Body of pancreas (tissue), 4 donors: ENCODE results near the gene ZNF592. TPM values are rescaled to one million over a fixed set of nuclear protein-coding genes. Genes with fewer than 3 reads are reported as not detected.

Experiments used
- ATAC-seq: fragments of 150-250 bp; one replicate; pipeline ENCODE4 v1.9.1; 2016
- DNase-seq, 4 donors: peaks; one replicate each; pipeline ENCODE4 v3.0.0-alpha.2; 2019
- H3K27ac ChIP-seq, 4 donors: fragments of 200-600 bp; sonication (generic); 1 replicate in 3 of 4; 2 replicates in 1 of 4; pipeline versions ENCODE4 v1.5.1 to v1.6.1; 2016 to 2019; ENCODE audit warnings: mild to moderate bottlenecking in 1 of 4, mixed read lengths in 1 of 4, moderate library complexity in 1 of 4
- H3K27me3 ChIP-seq, 2 donors: fragments of 200-600 bp; sonication (generic); one replicate each; pipeline ENCODE4 v1.6.0; 2016; ENCODE audit warnings: mild to moderate bottlenecking in 1 of 2
- H3K36me3 ChIP-seq, 2 donors: fragments of 200-600 bp; sonication (generic); replicated peaks in 1 of 2; 2 replicates each; pipeline ENCODE4 v1.5.1; 2016; ENCODE audit warnings: low read depth in 2 of 2; ENCODE audit not compliant: insufficient read depth in 1 of 2
- H3K4me1 ChIP-seq: fragments of 200-600 bp; sonication (generic); one replicate; pipeline ENCODE4 v1.6.0; 2016
- H3K4me3 ChIP-seq, 2 donors: fragments of 200-600 bp; sonication (generic); 1 replicate in 1 of 2; 2 replicates in 1 of 2; pipeline ENCODE4 v1.5.1; 2016 to 2019
- H3K9me3 ChIP-seq, 3 donors: fragments of 200-600 bp; sonication (generic); 1 replicate in 2 of 3; 2 replicates in 1 of 3; pipeline ENCODE4 v1.5.1; 2016
- CTCF ChIP-seq, 7 experiments: fragments of 450-650 bp in 4 of 7; fragments of 200-600 bp in 3 of 7; sonication (generic) in 3 of 7; IDR thresholded peaks; one replicate each; pipeline ENCODE4 v1.5.1; 2016 to 2019; ENCODE audit warnings: antibody characterized with exemption in 7 of 7
- POLR2A ChIP-seq, 3 donors: fragments of 450-650 bp; IDR thresholded peaks; one replicate each; pipeline ENCODE4 v1.6.1; 2016; ENCODE audit warnings: antibody characterized with exemption in 3 of 3, mild to moderate bottlenecking in 2 of 3
- WGBS, 2 donors: methylation state at CpG; one replicate each; pipeline ENCODE4 v1.1.5; 2017; 5-methylcytosine and 5-hydroxymethylcytosine counted together
- intact Hi-C: fragments of 100-400 bp; cut with DNase I; formaldehyde crosslinking; loops from one replicate; pipeline ENCODE4 v1.15.1; 2023
- total RNA-seq, 2 donors: library from RNA; depleted of rRNA; stranded (reverse); fragments of >200 nt; gene quantifications; one replicate each; pipeline ENCODE4 v1.1.0, GENCODE V29; 2016

Gene ZNF592
- total RNA-seq, 2 donors from 2014 or later = 14.3 to 20.8 TPM

- H3K4me1 ChIP-seq = no peaks in the 10 kb centered on the region
- no peak overlapping the region for H3K4me3 ChIP-seq
- ATAC-seq (no peak), DNase-seq (no peak)
- 78 to 81% methylated on average over 5 of the region's 5 CpGs for WGBS, 2 donors
- H3K9me3 ChIP-seq = no peaks in the 10 kb centered on the region
- H3K36me3 ChIP-seq = peaks cover 8 to 11% of the 10 kb centered on the region in 2 donors
- no peak overlapping the region for H3K27ac ChIP-seq
- intact Hi-C loops = no loop called here
- no peaks in the 10 kb centered on the region for H3K27me3 ChIP-seq
- TF ChIP-seq CTCF (IDR thresholded peaks at IDR 0.05) (no peak), POLR2A (IDR thresholded peaks at IDR 0.05) (no peak)
These were observed 36.7 kb downstream of the ZNF592 start for GRCh38 chr15:84785053-84785452.

- ATAC-seq = no peak
- no peak overlapping the region for H3K27ac ChIP-seq
- DNase-seq = no peak
- TF ChIP-seq POLR2A (IDR thresholded peaks at IDR 0.05) (no peak), CTCF (IDR thresholded peaks at IDR 0.05) (no peak)
- H3K9me3 ChIP-seq = no peaks in the 10 kb centered on the region
- H3K27me3 ChIP-seq = no peaks in the 10 kb centered on the region
- 64 to 72% methylated on average over 2 of the region's 2 CpGs for WGBS, 2 donors
- intact Hi-C loops = no loop called here
- H3K4me1 ChIP-seq = no peaks in the 10 kb centered on the region
- H3K36me3 ChIP-seq = peaks cover under 1 to 10% of the 10 kb centered on the region in 2 donors
- no peak overlapping the region for H3K4me3 ChIP-seq
These were observed 40.1 kb downstream of the ZNF592 start for GRCh38 chr15:84788500-84788899.

- no peak overlapping the region for H3K4me3 ChIP-seq
- 77 to 89% methylated on average over 5 of the region's 5 CpGs for WGBS, 2 donors
- no peaks in the 10 kb centered on the region for H3K9me3 ChIP-seq
- H3K27me3 ChIP-seq = no peaks in the 10 kb centered on the region
- no peaks in the 10 kb centered on the region for H3K4me1 ChIP-seq
- H3K27ac ChIP-seq = no peak overlapping the region
- intact Hi-C loops = no loop called here
- no peak for ATAC-seq
- TF ChIP-seq POLR2A (IDR thresholded peaks at IDR 0.05) = no peak
- peaks cover 0 to 7% of the 10 kb centered on the region in 2 donors for H3K36me3 ChIP-seq
- DNase-seq = no peak
These were observed 41.4 kb downstream of the ZNF592 start for GRCh38 chr15:84789762-84790161.

- no peaks in the 10 kb centered on the region for H3K27me3 ChIP-seq
- ATAC-seq (no peak), DNase-seq (no peak)
- intact Hi-C loops = no loop called here
- no peak overlapping the region for H3K27ac ChIP-seq
- no peaks in the 10 kb centered on the region for H3K9me3 ChIP-seq
- no peaks in the 10 kb centered on the region for H3K4me1 ChIP-seq
- TF ChIP-seq POLR2A (IDR thresholded peaks at IDR 0.05) = no peak
- TF ChIP-seq CTCF (IDR thresholded peaks at IDR 0.05) = no peak
- H3K36me3 ChIP-seq = peaks cover 0 to 7% of the 10 kb centered on the region in 2 donors
- H3K4me3 ChIP-seq = no peak overlapping the region
- WGBS, 2 donors = 96 to 100% methylated on average over 1 to 4 of the region's 4 CpGs
These were observed 42.3 kb downstream of the ZNF592 start for GRCh38 chr15:84790676-84791075.

GRCh38 chr15:84791763-84792162 lies 43.4 kb downstream of the ZNF592 start:
- intact Hi-C loops = no loop called here
- Histone ChIP-seq H3K36me3 (peaks cover 0 to 7% of the 10 kb centered on the region in 2 donors), H3K4me1 (no peaks in the 10 kb centered on the region), H3K27ac (no peak overlapping the region), H3K27me3 (no peaks in the 10 kb centered on the region), H3K9me3 (no peaks in the 10 kb centered on the region), H3K4me3 (no peak overlapping the region)
- ATAC-seq = no peak
- DNase-seq = no peak
- 95 to 97% methylated on average over 2 of the region's 2 CpGs for WGBS, 2 donors
- TF ChIP-seq POLR2A (IDR thresholded peaks at IDR 0.05) (no peak), CTCF (IDR thresholded peaks at IDR 0.05) (no peak)
